LNCAP (cell line): ENCODE results near the gene TET2.

ENCODE experiments used
- CTCF ChIP-seq: fragments of 450-650 bp; IDR thresholded peaks from 2 replicates; pipeline ENCODE4 v1.5.1; 2017; ENCODE audit warnings: mild to moderate bottlenecking

TET2 gene

GRCh38 chr4:105170711-105171110, 24.0 kb downstream of the TET2 start:
- no peak for TF ChIP-seq CTCF

- no peak for TF ChIP-seq CTCF
Observed at GRCh38 chr4:105171912-105172311, 25.2 kb downstream of the TET2 start.

- TF ChIP-seq CTCF: no peak
Observed at GRCh38 chr4:105174098-105174497, 27.4 kb downstream of the TET2 start.

GRCh38 chr4:105179539-105180401, 33.1 kb downstream of the TET2 start:
- TF ChIP-seq CTCF: no peak

- no peak for TF ChIP-seq CTCF
Observed at GRCh38 chr4:105181259-105181658, 34.6 kb downstream of the TET2 start.

- TF ChIP-seq CTCF: no peak
Observed at GRCh38 chr4:105182211-105182610, 35.5 kb downstream of the TET2 start.

GRCh38 chr4:105184316-105184980, 37.8 kb downstream of the TET2 start:
- no peak for TF ChIP-seq CTCF
